HG02571 (cell line): ENCODE data around the gene CENPB.
"Not testable (repeated sequence)": the region's sequence is repeated elsewhere in the genome, so short reads cannot be mapped to it uniquely, and the experiment has no call there.

Source experiments
- ATAC-seq: cut with Tn5 transposase; IDR thresholded peaks from one replicate; pipeline ENCODE4 v1.9.1; 2021; ENCODE audit warnings: mild to moderate bottlenecking, moderate library complexity; ENCODE audit not compliant: unreplicated experiment

The CENPB gene

GRCh38 chr20:3786665-3787323 lies at the start of gene CENPB:
Gene CENPB (minus strand): TSS chr20:3786740. CDS start chr20:3786483, 257 bp downstream.
- peak; percentile 81 for ATAC-seq

- no peak for ATAC-seq
These were observed 49.6 kb upstream of the CENPB start for GRCh38 chr20:3836132-3836531.

- not testable (repeated sequence) for ATAC-seq
These were observed 43.4 kb upstream of the CENPB start for GRCh38 chr20:3829891-3830290.

GRCh38 chr20:3828798-3829197 lies 42.3 kb upstream of the CENPB start:
- ATAC-seq: no peak

- ATAC-seq: no peak
These were observed 39.9 kb upstream of the CENPB start for GRCh38 chr20:3826420-3826819.

- no peak for ATAC-seq
These were observed 39.0 kb upstream of the CENPB start for GRCh38 chr20:3825526-3825925.

GRCh38 chr20:3823881-3824280 lies 37.3 kb upstream of the CENPB start:
- no peak for ATAC-seq

GRCh38 chr20:3821996-3822395 lies 35.5 kb upstream of the CENPB start:
- ATAC-seq: no peak

GRCh38 chr20:3820901-3821727 lies 34.6 kb upstream of the CENPB start:
- ATAC-seq: no peak

- ATAC-seq: peak; percentile 80
These were observed 33.7 kb upstream of the CENPB start, which contains the start of gene AP5S1 for GRCh38 chr20:3820048-3820900. Gene AP5S1 (plus strand): TSS chr20:3820547. CDS start chr20:3822118, 1,571 bp downstream.

- ATAC-seq: no peak
These were observed 33.0 kb upstream of the CENPB start for GRCh38 chr20:3819411-3820047.

- no peak for ATAC-seq
These were observed 31.9 kb upstream of the CENPB start for GRCh38 chr20:3818155-3819151.

GRCh38 chr20:3815703-3816315 lies 29.3 kb upstream of the CENPB start:
- ATAC-seq: no peak

GRCh38 chr20:3814928-3815495 lies 28.5 kb upstream of the CENPB start:
- ATAC-seq: no peak

GRCh38 chr20:3813848-3814581 lies 27.5 kb upstream of the CENPB start:
- no peak for ATAC-seq

- no peak for ATAC-seq
These were observed 26.7 kb upstream of the CENPB start for GRCh38 chr20:3812975-3813847.

- ATAC-seq: no peak
These were observed 25.7 kb upstream of the CENPB start for GRCh38 chr20:3812259-3812681.
